Measurements from ENCODE around the gene PRSS22. TPM values are rescaled to one million over a fixed set of nuclear protein-coding genes. Genes with fewer than 3 reads are reported as not detected.

Gene PRSS22
- polyA plus RNA-seq, 1 donor from 2014 or later = not detected

DNA sequence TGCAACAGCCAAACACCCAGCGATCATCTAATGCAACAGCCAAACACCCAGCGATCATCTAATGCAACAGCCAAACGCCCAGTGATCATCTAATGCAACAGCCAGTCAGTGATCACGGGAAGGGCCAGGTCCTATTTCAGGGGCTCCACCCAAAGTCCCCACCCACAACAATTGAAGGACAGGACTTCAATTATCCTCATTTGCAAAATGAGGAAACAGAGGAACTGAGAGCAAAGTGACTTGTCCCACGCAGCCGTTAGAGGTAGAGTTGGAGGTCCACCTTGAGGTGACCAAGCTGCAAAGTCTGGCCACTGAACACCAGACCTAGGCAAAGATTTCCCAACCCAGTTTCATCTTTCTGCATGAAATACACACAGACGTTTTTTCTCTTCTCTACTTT is 24.2 kb downstream of the PRSS22 start:
- no peaks in the 10 kb centered on the region for H3K9me3 ChIP-seq (ENCODE audit: low read length)
- H3F3A ChIP-seq (ENCODE audit: insufficient read depth, low read length, poor library complexity, severe bottlenecking) = no peaks in the 10 kb centered on the region
- H2AFZ ChIP-seq (ENCODE audit: low read depth, low read length) = no peak overlapping the region
- no peaks in the 10 kb centered on the region for H3K27me3 ChIP-seq (ENCODE audit: insufficient read depth, low read depth, low read length)
- no peaks in the 10 kb centered on the region for H3K9me2 ChIP-seq (ENCODE audit: insufficient read depth, low read length)
- H3K4me3 ChIP-seq (ENCODE audit: low read length) = no peak overlapping the region
- TF ChIP-seq POLR2AphosphoS5 (IDR thresholded peaks at IDR 0.05) = no peak
- TF ChIP-seq TAF1 (IDR thresholded peaks at IDR 0.05; ENCODE audit: low read depth) = no peak
- no peak for TF ChIP-seq EP300 (conservative IDR thresholded peaks at IDR 0.05; ENCODE audit: poor library complexity, severe bottlenecking)
- no peak for TF ChIP-seq REST (IDR thresholded peaks at IDR 0.05; ENCODE audit: borderline replicate concordance)
- TF ChIP-seq, protein P1, sequence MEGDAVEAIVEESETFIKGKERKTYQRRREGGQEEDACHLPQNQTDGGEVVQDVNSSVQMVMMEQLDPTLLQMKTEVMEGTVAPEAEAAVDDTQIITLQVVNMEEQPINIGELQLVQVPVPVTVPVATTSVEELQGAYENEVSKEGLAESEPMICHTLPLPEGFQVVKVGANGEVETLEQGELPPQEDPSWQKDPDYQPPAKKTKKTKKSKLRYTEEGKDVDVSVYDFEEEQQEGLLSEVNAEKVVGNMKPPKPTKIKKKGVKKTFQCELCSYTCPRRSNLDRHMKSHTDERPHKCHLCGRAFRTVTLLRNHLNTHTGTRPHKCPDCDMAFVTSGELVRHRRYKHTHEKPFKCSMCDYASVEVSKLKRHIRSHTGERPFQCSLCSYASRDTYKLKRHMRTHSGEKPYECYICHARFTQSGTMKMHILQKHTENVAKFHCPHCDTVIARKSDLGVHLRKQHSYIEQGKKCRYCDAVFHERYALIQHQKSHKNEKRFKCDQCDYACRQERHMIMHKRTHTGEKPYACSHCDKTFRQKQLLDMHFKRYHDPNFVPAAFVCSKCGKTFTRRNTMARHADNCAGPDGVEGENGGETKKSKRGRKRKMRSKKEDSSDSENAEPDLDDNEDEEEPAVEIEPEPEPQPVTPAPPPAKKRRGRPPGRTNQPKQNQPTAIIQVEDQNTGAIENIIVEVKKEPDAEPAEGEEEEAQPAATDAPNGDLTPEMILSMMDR (IDR thresholded peaks at IDR 0.05; ENCODE audit: poor library complexity, severe bottlenecking) = no peak
- no peak for TF ChIP-seq SMC3 (conservative IDR thresholded peaks at IDR 0.05; ENCODE audit: poor library complexity)
- TF ChIP-seq MXI1 (conservative IDR thresholded peaks at IDR 0.05; ENCODE audit: poor library complexity, severe bottlenecking) = no peak
- no peak for TF ChIP-seq EZH2 (IDR thresholded peaks at IDR 0.05; ENCODE audit: borderline replicate concordance, insufficient read depth, low read length, poor library complexity, severe bottlenecking)
- TF ChIP-seq RAD21 (conservative IDR thresholded peaks at IDR 0.05) = no peak
- no peak overlapping the region for H3K9ac ChIP-seq (ENCODE audit: low read length)
- no peaks in the 10 kb centered on the region for H3K36me3 ChIP-seq (ENCODE audit: insufficient read depth, low read length)
- H3K4me2 ChIP-seq (ENCODE audit: low read length) = no peak overlapping the region
- no peaks in the 10 kb centered on the region for H3K79me2 ChIP-seq (replicated peaks; ENCODE audit: insufficient read depth, low read length)
- H3K27ac ChIP-seq (ENCODE audit: low read length) = no peak overlapping the region
- no peaks in the 10 kb centered on the region for H4K20me1 ChIP-seq (ENCODE audit: insufficient read depth)

- Histone ChIP-seq H3K36me3 (ENCODE audit: insufficient read depth, low read length) (no peaks in the 10 kb centered on the region), H3K4me3 (ENCODE audit: low read length) (no peak overlapping the region), H3K79me2 (replicated peaks; ENCODE audit: insufficient read depth, low read length) (no peaks in the 10 kb centered on the region), H3K27ac (ENCODE audit: low read length) (no peak overlapping the region), H2AFZ (ENCODE audit: low read depth, low read length) (no peak overlapping the region), H3K9ac (ENCODE audit: low read length) (no peak overlapping the region), H3K9me2 (ENCODE audit: insufficient read depth, low read length) (no peaks in the 10 kb centered on the region), H3K27me3 (ENCODE audit: insufficient read depth, low read depth, low read length) (no peaks in the 10 kb centered on the region), H3K9me3 (ENCODE audit: low read length) (no peaks in the 10 kb centered on the region), H3K4me2 (ENCODE audit: low read length) (no peak overlapping the region), H4K20me1 (ENCODE audit: insufficient read depth) (no peaks in the 10 kb centered on the region), H3F3A (ENCODE audit: insufficient read depth, low read length, poor library complexity, severe bottlenecking) (no peaks in the 10 kb centered on the region)
- no peak for TF ChIP-seq EP300 (conservative IDR thresholded peaks at IDR 0.05; ENCODE audit: poor library complexity, severe bottlenecking)
- no peak for TF ChIP-seq MXI1 (conservative IDR thresholded peaks at IDR 0.05; ENCODE audit: poor library complexity, severe bottlenecking)
- TF ChIP-seq POLR2AphosphoS5 (IDR thresholded peaks at IDR 0.05) = no peak
- no peak for TF ChIP-seq SMC3 (conservative IDR thresholded peaks at IDR 0.05; ENCODE audit: poor library complexity)
- no peak for TF ChIP-seq RAD21 (conservative IDR thresholded peaks at IDR 0.05)
- TF ChIP-seq TAF1 (IDR thresholded peaks at IDR 0.05; ENCODE audit: low read depth) = no peak
Measured at GRCh38 chr16:2831203-2831602, 26.8 kb downstream of the PRSS22 start.
